Activated T-cell treated with anti-CD3 and anti-CD28 coated beads, Interleukin-2, amount 50 U/mL, for 4 hours (primary cell): ENCODE measurements around the gene PSTPIP1. TPM values are rescaled to one million over a fixed set of nuclear protein-coding genes. Genes with fewer than 3 reads are reported as not detected.

Experiments
- ATAC-seq, 2 donors: fragments of 200-7000 bp; cut with Tn5 transposase; one replicate each; pipeline ENCODE4 v1.10.0; 2021
- DNase-seq: peaks from one replicate; pipeline ENCODE4 v3.0.0-alpha.2; 2020
- H3K27me3 Mint-ChIP-seq: one replicate; pipeline ENCODE4 v1.8.0; 2021; ENCODE audit warnings: low read depth, mixed read lengths
- H3K36me3 Mint-ChIP-seq: one replicate; pipeline ENCODE4 v1.8.0; 2022; ENCODE audit warnings: mixed read lengths; ENCODE audit not compliant: insufficient read depth
- H3K4me1 Mint-ChIP-seq: one replicate; pipeline ENCODE4 v1.8.0; 2021; ENCODE audit warnings: low read depth, mixed read lengths
- H3K4me3 Mint-ChIP-seq: one replicate; pipeline ENCODE4 v1.8.0; 2021; ENCODE audit warnings: mild to moderate bottlenecking, moderate library complexity, mixed read lengths
- H3K9me3 Mint-ChIP-seq: one replicate; pipeline ENCODE4 v1.8.0; 2021; ENCODE audit warnings: mixed read lengths
- total RNA-seq, 3 donors: library from RNA; stranded (reverse); gene quantifications; one replicate each; pipeline ENCODE4 v1.2.1, GENCODE V29; 2021

Gene PSTPIP1
- total RNA-seq, 3 donors from 2014 or later: 85.4 to 130 (median 92.1) TPM

DNA sequence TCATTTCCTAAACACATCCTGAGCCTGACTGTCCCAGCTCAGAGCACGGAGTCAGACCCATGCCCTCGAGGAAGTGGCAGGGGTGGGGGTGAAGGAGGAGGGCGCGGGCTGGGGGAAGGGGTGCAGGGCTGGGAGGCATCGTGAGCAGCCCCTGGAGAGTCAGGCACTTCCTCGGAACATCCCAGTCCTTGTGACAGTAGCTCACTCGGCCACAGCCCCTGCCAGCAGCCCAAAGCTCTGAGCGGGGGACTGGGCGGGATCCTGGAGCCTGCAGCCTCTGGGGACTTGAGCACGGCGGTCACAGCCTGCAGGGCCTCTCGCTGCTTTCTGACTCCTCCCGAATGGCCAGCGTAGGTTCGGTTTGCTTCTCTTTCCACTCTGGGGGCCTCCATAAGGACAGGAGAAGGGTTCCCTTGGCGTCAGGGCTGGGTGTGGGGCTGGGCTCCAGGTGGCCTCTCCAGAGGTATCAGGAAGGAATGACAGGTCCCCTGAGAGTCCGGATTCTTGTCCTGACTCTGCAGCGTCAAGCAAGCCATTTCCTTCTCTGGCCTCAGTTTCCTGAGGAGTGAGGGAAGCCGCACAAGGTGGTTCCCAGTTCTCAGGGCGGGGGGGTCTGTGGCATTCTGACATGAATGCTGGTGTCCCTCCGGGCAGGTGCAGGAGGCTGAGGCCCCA is 20.9 kb downstream of the PSTPIP1 start:
- DNase-seq (no peak), ATAC-seq (no peak)
- Mint-ChIP-seq H3K27me3 (no peaks in the 10 kb centered on the region), H3K4me3 (peak overlapping the region; percentile 29), H3K4me1 (peaks cover 86% of the 10 kb centered on the region), H3K9me3 (no peaks in the 10 kb centered on the region), H3K36me3 (peaks cover 21% of the 10 kb centered on the region)

DNA sequence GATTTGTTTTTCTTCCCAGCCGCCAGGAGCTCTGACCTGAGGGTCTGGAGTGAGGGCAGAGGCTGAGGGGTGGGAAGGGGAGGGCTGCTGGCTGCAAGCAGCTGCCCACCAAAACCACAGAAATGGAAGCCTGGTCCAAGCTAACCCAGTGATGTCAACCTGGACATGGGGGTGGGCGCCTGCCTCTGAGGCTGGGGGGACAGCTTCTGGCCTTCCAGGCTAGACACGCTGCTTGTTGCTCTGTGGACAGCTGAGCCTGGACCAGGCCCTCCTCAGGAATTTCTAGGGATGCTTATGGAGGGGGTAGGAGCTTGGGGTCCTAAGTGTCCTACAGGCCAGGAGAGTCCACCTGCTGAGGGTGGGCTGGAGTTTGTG is 21.4 kb downstream of the PSTPIP1 start:
- ATAC-seq: no peak
- H3K4me3 Mint-ChIP-seq: no peak overlapping the region
- no peak for DNase-seq
- no peaks in the 10 kb centered on the region for H3K27me3 Mint-ChIP-seq
- peaks cover 86% of the 10 kb centered on the region for H3K4me1 Mint-ChIP-seq
- H3K36me3 Mint-ChIP-seq: peaks cover 21% of the 10 kb centered on the region
- H3K9me3 Mint-ChIP-seq: no peaks in the 10 kb centered on the region

DNA sequence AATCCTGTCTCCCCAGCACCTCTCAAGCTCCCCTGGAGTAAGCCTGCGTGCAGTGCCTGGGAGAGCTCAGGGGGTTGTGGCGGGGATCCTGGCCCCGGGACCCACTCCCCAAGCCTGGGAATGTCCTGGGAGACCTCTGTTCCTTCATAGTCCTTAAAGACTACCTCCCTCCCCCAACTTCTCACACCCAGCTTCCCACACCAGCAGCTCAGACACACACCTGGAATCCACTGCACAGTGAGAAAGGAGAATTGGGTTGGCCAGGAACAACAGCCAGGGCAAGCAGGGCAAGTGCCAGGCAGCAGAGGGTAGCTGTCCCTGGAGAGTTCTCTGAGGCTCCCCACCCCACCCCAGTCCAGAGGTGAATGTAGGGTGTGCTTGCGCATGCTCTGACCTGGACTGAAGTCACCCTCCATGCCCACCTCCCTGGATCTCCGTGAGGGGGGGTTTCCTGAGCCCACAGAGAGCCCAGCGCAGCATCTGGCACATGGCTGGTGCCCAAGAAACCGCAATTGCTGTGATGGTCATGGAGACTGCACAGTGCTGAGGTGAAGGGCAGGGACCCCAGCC is 22.2 kb downstream of the PSTPIP1 start:
- no peak for ATAC-seq
- peaks cover 88% of the 10 kb centered on the region for H3K4me1 Mint-ChIP-seq

DNA sequence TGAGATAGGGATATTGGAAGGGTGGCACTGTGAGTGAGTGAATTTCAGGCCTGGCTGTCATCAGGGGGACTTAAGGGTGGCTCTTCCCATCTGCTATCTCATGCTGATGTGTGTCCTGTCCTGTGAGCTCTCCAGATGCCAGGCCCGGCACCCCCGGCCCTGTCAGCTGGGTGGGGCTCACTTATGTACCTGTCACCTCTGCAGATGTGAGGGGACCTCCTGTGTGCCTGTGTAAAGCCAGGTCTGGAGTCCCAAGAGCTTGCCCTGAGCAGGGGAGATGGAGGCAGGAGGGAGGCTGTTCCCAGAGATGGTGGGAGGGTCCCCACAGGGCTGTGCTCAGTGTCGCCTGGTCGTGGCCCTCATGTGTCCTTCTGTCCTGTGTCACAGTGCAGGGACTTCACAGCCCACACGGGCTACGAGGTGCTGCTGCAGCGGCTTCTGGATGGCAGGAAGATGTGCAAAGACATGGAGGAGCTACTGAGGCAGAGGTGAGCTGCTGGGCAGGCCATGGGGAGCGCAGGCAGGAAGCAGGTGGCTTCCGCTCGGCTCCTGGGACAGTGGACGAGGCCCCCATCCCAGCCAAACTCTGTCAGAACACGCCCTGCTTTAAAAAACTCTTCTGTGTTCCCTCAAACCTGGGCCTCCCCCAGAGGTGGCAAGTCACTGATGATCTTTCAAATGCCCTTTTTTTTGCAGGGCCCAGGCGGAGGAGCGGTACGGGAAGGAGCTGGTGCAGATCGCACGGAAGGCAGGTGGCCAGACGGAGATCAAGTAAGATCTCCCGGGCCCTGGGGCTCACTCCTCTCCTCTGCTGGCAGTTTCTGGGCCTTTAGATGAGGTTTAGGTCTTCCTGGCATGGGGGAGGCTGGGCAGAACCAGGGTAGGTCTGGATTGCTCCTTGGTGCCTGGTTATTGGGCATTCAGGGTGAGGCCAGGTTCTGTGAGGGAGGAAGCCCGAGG is 23.1 kb downstream of the PSTPIP1 start:
- no peak for ATAC-seq
- no peaks in the 10 kb centered on the region for H3K9me3 Mint-ChIP-seq

More for the DNA sequence above, 22.2 kb downstream of the PSTPIP1 start:
- H3K36me3 Mint-ChIP-seq: peaks cover 21% of the 10 kb centered on the region
- no peaks in the 10 kb centered on the region for H3K9me3 Mint-ChIP-seq
- no peaks in the 10 kb centered on the region for H3K27me3 Mint-ChIP-seq
- no peak overlapping the region for H3K4me3 Mint-ChIP-seq
- DNase-seq: no peak

DNA sequence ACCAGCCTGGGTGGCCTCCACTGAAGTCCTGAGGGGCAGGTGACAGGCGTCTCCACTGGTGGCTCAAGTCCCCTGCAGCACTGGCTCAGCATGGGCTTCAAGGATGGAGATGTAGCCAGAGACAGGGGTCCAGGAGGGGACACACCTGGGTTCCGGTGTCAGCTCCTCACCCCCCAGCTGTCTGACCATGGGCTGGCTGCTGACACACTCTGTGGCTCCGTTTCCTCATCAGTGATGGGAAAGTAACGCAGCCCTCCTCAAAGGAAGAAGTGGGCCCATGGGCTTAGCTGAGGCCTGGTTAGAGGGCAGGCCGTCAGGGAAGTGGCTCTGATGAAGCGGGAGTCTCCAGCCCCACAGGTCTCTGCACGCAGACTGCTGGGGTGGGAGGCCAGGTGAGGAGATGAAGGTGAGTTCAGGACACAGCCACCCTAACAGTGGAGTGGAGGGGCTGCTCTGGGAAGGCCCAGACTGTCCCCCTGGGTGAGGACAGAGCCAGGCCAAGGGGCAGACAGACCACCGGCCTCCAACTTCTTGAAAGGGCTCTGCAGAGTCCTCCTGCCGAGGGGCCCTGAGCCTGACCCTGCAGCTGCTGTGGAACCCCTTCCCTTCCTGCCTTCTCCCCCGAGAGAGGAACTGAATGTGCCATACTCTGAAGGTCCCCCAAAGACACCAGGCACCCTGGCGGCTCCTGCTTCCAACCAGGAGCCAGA is 24.0 kb downstream of the PSTPIP1 start:
- Mint-ChIP-seq H3K36me3 (peaks cover 23% of the 10 kb centered on the region), H3K4me3 (no peak overlapping the region), H3K4me1 (peaks cover 89% of the 10 kb centered on the region), H3K27me3 (no peaks in the 10 kb centered on the region), H3K9me3 (no peaks in the 10 kb centered on the region)
- no peak for ATAC-seq
- no peak for DNase-seq

More for the DNA sequence above, 23.1 kb downstream of the PSTPIP1 start:
- no peak for DNase-seq
- no peaks in the 10 kb centered on the region for H3K27me3 Mint-ChIP-seq
- H3K4me1 Mint-ChIP-seq: peaks cover 89% of the 10 kb centered on the region
- peaks cover 23% of the 10 kb centered on the region for H3K36me3 Mint-ChIP-seq
- H3K4me3 Mint-ChIP-seq: no peak overlapping the region

DNA sequence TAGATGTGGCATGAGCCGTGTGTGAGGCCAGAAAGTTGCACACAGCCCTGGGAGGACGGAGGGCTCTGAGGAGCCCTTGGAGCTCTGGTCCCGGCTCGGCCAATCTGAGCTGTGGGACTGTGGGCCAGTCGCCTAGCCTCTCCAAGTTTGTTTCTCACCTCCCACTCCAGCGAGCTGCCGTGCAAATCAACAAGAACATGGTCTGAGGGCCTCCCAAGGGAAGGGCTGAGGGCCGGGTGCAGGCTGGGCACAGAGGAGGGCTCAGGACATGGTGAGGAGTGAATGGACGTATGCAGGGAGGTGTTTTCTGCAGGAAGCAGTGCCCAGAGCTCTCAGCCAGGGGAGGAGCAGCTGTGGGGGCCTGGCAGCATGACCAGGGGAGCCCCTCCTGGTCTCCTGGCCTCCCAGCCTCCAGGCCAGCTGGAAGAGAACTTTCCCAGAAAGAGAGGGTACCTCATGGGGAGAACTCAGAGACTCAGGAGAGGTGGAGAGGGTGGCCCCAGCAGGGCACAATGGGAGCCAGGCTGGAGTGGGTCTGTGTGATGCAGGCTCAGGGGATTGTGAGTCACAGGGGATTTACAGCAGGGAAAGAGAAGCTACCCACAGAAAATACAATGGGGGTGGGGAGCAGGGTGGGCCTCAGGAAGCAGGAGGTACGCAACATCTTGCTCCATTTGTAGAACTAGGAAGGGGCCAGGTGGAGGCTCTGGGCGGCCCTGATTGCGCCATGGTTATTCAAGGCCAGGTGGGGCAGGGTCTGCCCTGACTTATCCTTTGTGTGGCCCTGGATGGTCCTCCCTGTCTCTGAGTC is 24.8 kb downstream of the PSTPIP1 start:
- peak overlapping the region; percentile 14 for H3K4me3 Mint-ChIP-seq
- ATAC-seq: peak; percentile 61 to 77
- peak; percentile 41 for DNase-seq
- H3K9me3 Mint-ChIP-seq: no peaks in the 10 kb centered on the region
- H3K27me3 Mint-ChIP-seq: no peaks in the 10 kb centered on the region
- H3K36me3 Mint-ChIP-seq: peaks cover 26% of the 10 kb centered on the region
- H3K4me1 Mint-ChIP-seq: peaks cover 84% of the 10 kb centered on the region

DNA sequence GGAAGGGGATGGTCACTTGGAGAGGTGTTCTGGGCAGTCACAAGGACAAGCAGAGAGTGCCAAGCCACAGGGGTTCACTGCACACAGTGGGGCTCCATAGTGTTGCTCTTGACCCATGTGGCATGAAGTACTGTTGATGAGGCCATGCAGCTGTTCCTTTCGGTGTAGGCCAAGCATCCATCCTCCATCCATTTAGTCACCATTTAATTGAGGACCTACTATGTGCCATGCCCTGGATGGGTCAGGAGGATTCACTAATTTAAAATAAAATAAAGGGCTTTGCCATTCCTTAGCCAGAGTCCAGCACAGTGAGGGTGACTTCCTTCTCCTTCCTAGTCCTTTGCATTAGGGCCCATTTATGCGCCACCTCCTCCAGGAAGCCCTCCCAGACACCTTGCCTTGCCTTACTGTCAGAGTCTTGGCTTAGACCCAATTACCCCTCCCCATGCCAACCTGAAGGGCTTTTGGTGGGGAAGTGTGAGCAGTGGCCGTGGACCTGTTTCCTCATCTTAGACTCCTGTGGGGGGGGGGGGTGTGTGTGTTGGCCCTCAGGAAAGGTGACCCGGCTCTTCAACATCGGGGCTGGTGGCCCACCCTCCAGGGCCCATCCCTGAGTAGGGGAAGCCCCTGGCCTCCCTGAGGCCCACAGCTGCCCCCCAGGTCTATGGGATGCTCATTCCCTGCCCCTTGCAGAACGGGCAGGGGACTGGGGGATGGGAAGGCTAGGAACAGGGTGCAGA is 25.6 kb downstream of the PSTPIP1 start:
- Mint-ChIP-seq H3K9me3 (no peaks in the 10 kb centered on the region), H3K36me3 (peaks cover 26% of the 10 kb centered on the region), H3K4me3 (no peak overlapping the region), H3K4me1 (peaks cover 76% of the 10 kb centered on the region), H3K27me3 (no peaks in the 10 kb centered on the region)
- ATAC-seq: no peak
- no peak for DNase-seq

DNA sequence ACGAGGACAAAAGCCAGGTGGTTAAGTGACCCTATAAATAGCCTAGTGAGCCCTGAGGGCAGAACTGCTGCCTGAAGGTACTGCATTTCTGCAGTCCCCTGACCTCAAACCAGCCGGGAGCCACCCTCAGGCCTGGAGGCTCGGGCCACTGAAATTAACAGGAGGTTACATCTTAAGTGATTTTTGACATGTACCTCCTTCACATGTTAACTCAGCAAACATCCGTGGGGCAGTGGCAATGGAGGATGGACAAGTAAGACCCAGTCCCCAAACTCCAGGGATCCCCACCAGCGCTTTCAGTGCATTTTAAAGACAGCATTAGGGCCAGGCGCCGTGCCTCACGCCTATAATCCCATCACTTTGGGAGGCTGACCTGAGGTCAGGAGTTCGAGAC is 26.2 kb downstream of the PSTPIP1 start:
- no peak for DNase-seq
- ATAC-seq: no peak
- Mint-ChIP-seq H3K9me3 (no peaks in the 10 kb centered on the region), H3K36me3 (peaks cover 26% of the 10 kb centered on the region), H3K4me1 (peaks cover 71% of the 10 kb centered on the region), H3K27me3 (no peaks in the 10 kb centered on the region), H3K4me3 (no peak overlapping the region)

DNA sequence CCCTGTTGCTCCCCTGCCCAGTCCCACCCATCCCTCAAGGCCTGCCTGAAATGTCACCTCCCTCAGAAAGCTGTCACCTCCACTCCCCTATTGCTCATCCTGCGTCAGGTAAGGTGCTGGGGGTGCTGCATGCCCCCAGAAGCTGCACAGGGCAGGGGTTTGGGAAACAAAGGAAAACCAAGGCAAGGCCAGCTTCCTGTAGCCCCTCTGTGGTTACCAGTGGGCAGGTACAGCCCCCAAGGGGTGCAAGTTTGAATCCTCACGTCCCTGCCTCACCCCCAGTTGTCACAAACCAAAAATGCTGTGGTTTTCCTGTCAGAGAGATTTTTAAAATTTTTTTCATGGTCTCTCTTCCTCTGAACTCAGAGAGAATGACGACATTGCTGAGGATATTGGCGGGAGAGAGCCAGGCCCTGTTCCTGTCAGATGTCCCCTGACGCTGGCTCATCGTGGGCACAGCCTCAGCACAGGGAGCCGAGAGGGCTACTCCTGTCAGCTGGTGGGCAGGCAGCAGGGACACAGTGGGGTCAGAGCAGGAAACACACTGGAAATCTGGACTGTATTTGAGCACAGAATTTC is 27.0 kb downstream of the PSTPIP1 start:
- Mint-ChIP-seq H3K27me3 (no peaks in the 10 kb centered on the region), H3K4me3 (peak overlapping the region; percentile 13), H3K9me3 (no peaks in the 10 kb centered on the region), H3K4me1 (peaks cover 68% of the 10 kb centered on the region), H3K36me3 (peaks cover 26% of the 10 kb centered on the region)
- DNase-seq (no peak), ATAC-seq (peak; percentile 59 to 63)

DNA sequence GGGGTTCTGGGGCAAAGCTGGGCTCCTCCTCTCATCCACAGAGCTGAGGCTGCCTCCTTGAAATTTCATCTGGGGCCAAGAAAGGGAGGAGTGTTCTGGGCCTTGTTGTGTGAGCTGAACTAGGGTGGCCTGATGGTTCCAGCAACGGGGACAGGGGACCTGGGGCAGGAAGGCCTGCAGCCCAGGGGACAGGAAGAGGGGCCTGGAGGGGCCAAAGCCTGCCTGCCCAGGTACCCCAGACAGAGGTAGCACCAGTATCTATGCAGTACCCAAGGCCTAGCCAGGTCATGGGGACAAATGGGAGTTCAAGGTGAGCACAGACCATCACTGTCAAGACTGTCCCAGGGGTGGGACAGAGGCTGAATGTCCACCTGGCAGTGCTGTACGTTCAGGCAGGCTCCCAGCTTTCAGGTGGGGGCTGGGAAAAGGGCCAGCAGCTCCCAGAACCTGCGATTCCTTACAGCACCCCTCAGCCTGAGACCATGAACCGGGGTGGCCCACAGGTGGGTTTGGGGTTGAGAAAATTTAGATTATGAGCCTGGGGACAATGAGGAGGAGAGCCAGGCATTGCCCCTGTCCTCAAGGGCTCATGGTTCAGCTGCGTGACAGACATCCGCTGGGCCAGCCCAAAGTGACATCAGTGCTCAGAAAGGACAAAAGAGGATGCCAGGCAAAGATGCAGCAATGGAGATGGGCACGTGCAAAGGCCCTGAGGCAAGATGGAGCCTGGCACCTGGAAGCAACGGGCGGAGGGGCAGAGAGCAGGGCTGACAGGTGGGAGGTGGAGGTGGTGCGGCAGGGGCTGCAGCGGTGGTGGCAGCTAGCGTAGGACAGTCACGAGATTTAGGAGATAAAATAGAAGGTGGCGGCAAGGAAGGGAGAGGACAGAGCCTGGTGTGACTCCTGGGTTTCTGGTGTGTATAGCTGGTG is 28.0 kb downstream of the PSTPIP1 start:
- Mint-ChIP-seq H3K27me3 (no peaks in the 10 kb centered on the region), H3K36me3 (peaks cover 28% of the 10 kb centered on the region), H3K4me1 (peaks cover 61% of the 10 kb centered on the region), H3K9me3 (no peaks in the 10 kb centered on the region), H3K4me3 (no peak overlapping the region)
- ATAC-seq (no peak), DNase-seq (no peak)

DNA sequence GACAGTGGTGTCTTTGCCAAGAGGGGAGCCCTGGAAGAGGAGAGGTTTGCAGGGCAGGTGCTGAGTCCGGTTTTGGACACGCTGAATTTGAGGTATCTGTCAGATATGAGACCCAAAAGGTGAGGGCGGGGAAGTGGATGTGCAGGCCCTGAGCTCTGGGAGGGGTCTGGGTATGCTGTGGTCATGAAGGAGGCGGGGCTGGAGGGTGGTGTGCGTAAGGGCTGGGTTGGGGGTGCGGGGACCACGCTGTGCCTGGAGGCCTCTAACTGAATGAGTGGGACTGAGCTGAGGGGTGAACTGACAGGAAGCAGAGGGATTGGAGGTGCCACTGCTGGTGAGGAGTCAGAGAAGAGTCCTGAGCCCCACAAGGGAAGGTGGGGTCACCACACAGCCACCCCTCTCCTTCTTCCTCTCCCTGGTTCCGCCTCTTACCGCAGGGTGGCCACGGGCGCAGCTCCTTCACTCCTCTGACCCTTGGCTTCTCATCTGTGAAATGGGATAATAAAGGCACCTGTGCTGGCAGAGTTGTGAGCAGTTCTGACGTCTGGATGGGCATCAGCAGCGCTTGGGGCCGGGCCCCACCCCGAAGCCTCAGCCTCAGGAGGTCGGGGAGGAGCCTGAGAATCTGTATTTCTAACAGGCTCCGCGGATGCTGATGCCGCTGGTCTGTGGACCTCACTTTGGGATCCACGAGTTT is 28.8 kb downstream of the PSTPIP1 start:
- no peaks in the 10 kb centered on the region for H3K27me3 Mint-ChIP-seq
- peaks cover 21% of the 10 kb centered on the region for H3K36me3 Mint-ChIP-seq
- no peak overlapping the region for H3K4me3 Mint-ChIP-seq
- DNase-seq: no peak
- peaks cover 53% of the 10 kb centered on the region for H3K4me1 Mint-ChIP-seq
- no peak for ATAC-seq
- no peaks in the 10 kb centered on the region for H3K9me3 Mint-ChIP-seq
